Endodermal cell (in vitro differentiated cells): ENCODE results near the gene NLRP1. TPM values are rescaled to one million over a fixed set of nuclear protein-coding genes. Genes with fewer than 3 reads are reported as not detected.

Experiments
- DNase-seq: peaks from one replicate; pipeline ENCODE4 v3.0.0-alpha.2; 2017
- H3K27ac ChIP-seq: 2 replicates; pipeline ENCODE4 v1.5.1; 2013; ENCODE audit warnings: mild to moderate bottlenecking, low read depth, low read length, moderate library complexity
- H3K27me3 ChIP-seq: 2 replicates; pipeline ENCODE4 v1.6.1; 2013; ENCODE audit warnings: mild to moderate bottlenecking, low read length, moderate library complexity; ENCODE audit not compliant: insufficient read depth, control insufficient read depth, poor library complexity, severe bottlenecking
- H3K36me3 ChIP-seq: 2 replicates; pipeline ENCODE4 v1.7.0; 2013; ENCODE audit warnings: mild to moderate bottlenecking, low read length, moderate library complexity; ENCODE audit not compliant: control insufficient read depth, insufficient read depth
- H3K4me1 ChIP-seq: one replicate; pipeline ENCODE4 v1.7.0; 2013; ENCODE audit warnings: low read length; ENCODE audit not compliant: control insufficient read depth, insufficient read depth
- H3K4me3 ChIP-seq: 2 replicates; pipeline ENCODE4 v1.5.1; 2013; ENCODE audit warnings: mild to moderate bottlenecking, low read length, moderate library complexity
- H3K9ac ChIP-seq: 2 replicates; pipeline ENCODE4 v1.6.1; 2013; ENCODE audit warnings: mild to moderate bottlenecking, low read length, moderate library complexity; ENCODE audit not compliant: poor library complexity, severe bottlenecking; ENCODE audit errors: extremely low read depth
- H3K9me3 ChIP-seq: 2 replicates; pipeline ENCODE4 v1.6.1; 2013; ENCODE audit warnings: mild to moderate bottlenecking, low read length, moderate library complexity; ENCODE audit not compliant: control insufficient read depth
- H3K27ac Mint-ChIP-seq: 2 replicates; pipeline ENCODE4 v1.8.0; 2020; ENCODE audit warnings: mixed read lengths
- H3K27me3 Mint-ChIP-seq: 2 replicates; pipeline ENCODE4 v1.8.0; 2021; ENCODE audit warnings: mild to moderate bottlenecking, mixed read lengths; ENCODE audit not compliant: insufficient read depth
- H3K36me3 Mint-ChIP-seq: 2 replicates; pipeline ENCODE4 v1.8.0; 2020; ENCODE audit warnings: low read depth, mixed read lengths
- H3K4me1 Mint-ChIP-seq: 2 replicates; pipeline ENCODE4 v1.8.0; 2020; ENCODE audit warnings: mixed read lengths
- H3K4me3 Mint-ChIP-seq: 2 replicates; pipeline ENCODE4 v1.8.0; 2020; ENCODE audit warnings: mild to moderate bottlenecking, moderate library complexity, mixed read lengths
- H3K9me3 Mint-ChIP-seq: 2 replicates; pipeline ENCODE4 v1.8.0; 2020; ENCODE audit warnings: mild to moderate bottlenecking, mixed read lengths
- WGBS, 2 experiments: methylation state at CpG; one replicate each; pipeline versions ENCODE4 v1.1.5 to v1.1.7; 2013; ENCODE audit warnings: missing lambda C conversion rate in 2 of 2, mixed read lengths in 1 of 2; ENCODE audit not compliant: insufficient coverage in 1 of 2, insufficient read length in 1 of 2; 5-methylcytosine and 5-hydroxymethylcytosine counted together
- total RNA-seq, 2 donors: library from RNA; stranded (reverse); fragmentation: NEBNext Ultra II Directional in 1 of 2; extraction: Animal tissue kit (Norgen Biotek cat#: 25700) in 1 of 2; gene quantifications; 2 replicates in 1 of 2; 3 replicates in 1 of 2; pipeline ENCODE4 v1.2.1, GENCODE V29; 2021
- TF ChIP-seq, protein P1 (sequence below): fragments of 200-600 bp; sonication (generic); conservative IDR thresholded peaks from 2 replicates; pipeline ENCODE4 v1.5.0; 2021; ENCODE audit warnings: antibody characterized with exemption, mild to moderate bottlenecking

The NLRP1 gene
- total RNA-seq, 2 donors from 2014 or later, result 3.6 to 5.4 TPM

DNA sequence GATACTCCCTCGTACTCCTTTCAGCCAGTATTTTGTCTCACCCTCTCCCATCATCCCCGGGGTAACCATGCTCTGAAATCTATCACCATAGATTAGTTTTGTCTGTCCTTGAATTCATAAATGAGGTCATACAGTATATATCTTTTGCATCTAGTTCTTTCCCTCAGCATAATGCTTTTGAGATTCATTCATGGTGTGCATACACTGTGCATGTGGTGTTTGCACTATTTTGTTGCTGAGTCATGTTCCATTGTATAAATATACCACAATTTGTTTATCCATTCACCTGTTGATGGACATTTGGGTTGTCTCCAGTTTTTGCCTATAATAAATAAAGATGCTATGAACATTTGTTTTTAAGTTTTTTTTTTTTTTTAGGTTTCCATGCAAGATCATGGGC lies 34.2 kb upstream of the NLRP1 start:
- Mint-ChIP-seq H3K27ac (no peak overlapping the region), H3K36me3 (no peaks in the 10 kb centered on the region)

DNA sequence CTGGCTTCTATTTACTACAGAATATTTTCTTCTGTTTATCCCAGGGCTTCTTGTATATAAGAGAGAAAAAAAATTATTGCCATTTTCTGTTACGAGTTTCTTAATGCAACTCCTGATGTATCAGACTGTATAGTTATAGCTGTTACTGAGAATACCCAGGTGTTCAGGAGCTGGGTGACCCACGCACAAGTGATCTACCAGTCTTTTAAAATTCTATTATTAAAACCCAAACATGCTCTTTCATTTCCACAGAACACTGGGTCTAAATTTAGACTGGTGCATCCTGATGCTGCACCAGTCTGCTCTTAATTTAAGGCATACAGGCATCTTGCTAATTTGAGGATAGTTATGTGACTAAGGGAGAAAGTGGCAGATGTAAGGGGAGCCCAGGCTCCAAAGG lies 31.2 kb upstream of the NLRP1 start:
- Mint-ChIP-seq H3K4me1 (no peaks in the 10 kb centered on the region), H3K4me3 (no peak overlapping the region), H3K27me3 (peaks cover 12% of the 10 kb centered on the region), H3K9me3 (no peaks in the 10 kb centered on the region), H3K36me3 (no peaks in the 10 kb centered on the region), H3K27ac (no peak overlapping the region)
- no peak overlapping the region for H3K4me3 ChIP-seq
- 95 to 100% methylated on average over 1 to 2 of the region's 2 CpGs for WGBS, 2 experiments
- no peak for DNase-seq
- no peaks in the 10 kb centered on the region for H3K36me3 ChIP-seq
- peaks cover 5% of the 10 kb centered on the region for H3K27me3 ChIP-seq
- no peak overlapping the region for H3K9ac ChIP-seq
- no peaks in the 10 kb centered on the region for H3K4me1 ChIP-seq
- H3K9me3 ChIP-seq, result no peaks in the 10 kb centered on the region
- TF ChIP-seq, protein P1, sequence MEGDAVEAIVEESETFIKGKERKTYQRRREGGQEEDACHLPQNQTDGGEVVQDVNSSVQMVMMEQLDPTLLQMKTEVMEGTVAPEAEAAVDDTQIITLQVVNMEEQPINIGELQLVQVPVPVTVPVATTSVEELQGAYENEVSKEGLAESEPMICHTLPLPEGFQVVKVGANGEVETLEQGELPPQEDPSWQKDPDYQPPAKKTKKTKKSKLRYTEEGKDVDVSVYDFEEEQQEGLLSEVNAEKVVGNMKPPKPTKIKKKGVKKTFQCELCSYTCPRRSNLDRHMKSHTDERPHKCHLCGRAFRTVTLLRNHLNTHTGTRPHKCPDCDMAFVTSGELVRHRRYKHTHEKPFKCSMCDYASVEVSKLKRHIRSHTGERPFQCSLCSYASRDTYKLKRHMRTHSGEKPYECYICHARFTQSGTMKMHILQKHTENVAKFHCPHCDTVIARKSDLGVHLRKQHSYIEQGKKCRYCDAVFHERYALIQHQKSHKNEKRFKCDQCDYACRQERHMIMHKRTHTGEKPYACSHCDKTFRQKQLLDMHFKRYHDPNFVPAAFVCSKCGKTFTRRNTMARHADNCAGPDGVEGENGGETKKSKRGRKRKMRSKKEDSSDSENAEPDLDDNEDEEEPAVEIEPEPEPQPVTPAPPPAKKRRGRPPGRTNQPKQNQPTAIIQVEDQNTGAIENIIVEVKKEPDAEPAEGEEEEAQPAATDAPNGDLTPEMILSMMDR, result no peak
- no peak overlapping the region for H3K27ac ChIP-seq

More for the DNA sequence above, 34.2 kb upstream of the NLRP1 start:
- Histone ChIP-seq H3K4me1 (no peaks in the 10 kb centered on the region), H3K27ac (no peak overlapping the region), H3K4me3 (no peak overlapping the region), H3K36me3 (no peaks in the 10 kb centered on the region), H3K27me3 (peaks cover 22% of the 10 kb centered on the region), H3K9me3 (no peaks in the 10 kb centered on the region), H3K9ac (no peak overlapping the region)
- no peak for DNase-seq
- TF ChIP-seq, protein P1, result no peak
- H3K9me3 Mint-ChIP-seq, result no peaks in the 10 kb centered on the region
- 98 to 100% methylated on average over 1 to 2 of the region's 2 CpGs for WGBS, 2 experiments
- H3K4me3 Mint-ChIP-seq, result no peak overlapping the region
- no peaks in the 10 kb centered on the region for H3K4me1 Mint-ChIP-seq
- peaks cover 20% of the 10 kb centered on the region for H3K27me3 Mint-ChIP-seq

GRCh38 chr17:5610956-5611355 lies 26.6 kb upstream of the NLRP1 start:
- Mint-ChIP-seq H3K4me3 (no peak overlapping the region), H3K9me3 (no peaks in the 10 kb centered on the region), H3K4me1 (peaks cover 9% of the 10 kb centered on the region), H3K27me3 (peaks cover 15% of the 10 kb centered on the region), H3K27ac (no peak overlapping the region), H3K36me3 (no peaks in the 10 kb centered on the region)
- TF ChIP-seq, protein P1, result no peak
- H3K36me3 ChIP-seq, result no peaks in the 10 kb centered on the region
- 78 to 84% methylated on average over 6 of the region's 6 CpGs for whole genome bisulfite sequencing, 2 experiments
- H3K9ac ChIP-seq, result no peak overlapping the region
- no peak overlapping the region for H3K27ac ChIP-seq
- H3K9me3 ChIP-seq, result no peaks in the 10 kb centered on the region
- no peaks in the 10 kb centered on the region for H3K4me1 ChIP-seq
- no peak overlapping the region for H3K4me3 ChIP-seq
- no peaks in the 10 kb centered on the region for H3K27me3 ChIP-seq
- no peak for DNase-seq
